Upper lobe of right lung (tissue), 1 donor: Measurements from ENCODE around the gene GABRG3. TPM values are rescaled to one million over a fixed set of nuclear protein-coding genes. Genes with fewer than 3 reads are reported as not detected.

ENCODE experiments used
- ATAC-seq: fragments of 200-7000 bp; cut with Tn5 transposase; one replicate; pipeline ENCODE4 v1.9.1; 2020; ENCODE audit warnings: mild to moderate bottlenecking, moderate library complexity
- DNase-seq: peaks from one replicate; pipeline ENCODE4 v3.0.0-alpha.2; 2020
- H3K27ac ChIP-seq: fragments of 200-600 bp; one replicate; pipeline ENCODE4 v1.8.0; 2022
- H3K27me3 ChIP-seq: fragments of 200-600 bp; one replicate; pipeline ENCODE4 v1.8.0; 2022; ENCODE audit warnings: mild to moderate bottlenecking
- H3K36me3 ChIP-seq: fragments of 200-600 bp; one replicate; pipeline ENCODE4 v1.8.0; 2022
- H3K4me1 ChIP-seq: fragments of 200-600 bp; one replicate; pipeline ENCODE4 v1.8.0; 2022
- H3K4me3 ChIP-seq: fragments of 200-600 bp; one replicate; pipeline ENCODE4 v1.8.0; 2022; ENCODE audit warnings: mild to moderate bottlenecking
- H3K9me3 ChIP-seq: fragments of 200-600 bp; one replicate; pipeline ENCODE4 v1.8.0; 2022
- intact Hi-C: fragments of 100-400 bp; cut with DNase I; formaldehyde crosslinking; loops from one replicate; pipeline ENCODE4 v1.11.0; 2022
- total RNA-seq: library from RNA; stranded (reverse); fragmentation: NEBNext Ultra II Directional; extraction: Animal tissue kit (Norgen Biotek cat#: 25700); gene quantifications from one replicate; pipeline ENCODE4 v1.2.1, GENCODE V29; 2021
- TF ChIP-seq, protein P1 (sequence below): fragments of 200-600 bp; IDR thresholded peaks from one replicate; pipeline ENCODE4 v1.8.0; 2022; ENCODE audit warnings: antibody characterized with exemption
- donor health status: DM: no; HTN: yes; CAD: no; lungs with severe emphysema.

The GABRG3 gene
- total RNA-seq, 1 donor from 2014 or later: not detected

DNA sequence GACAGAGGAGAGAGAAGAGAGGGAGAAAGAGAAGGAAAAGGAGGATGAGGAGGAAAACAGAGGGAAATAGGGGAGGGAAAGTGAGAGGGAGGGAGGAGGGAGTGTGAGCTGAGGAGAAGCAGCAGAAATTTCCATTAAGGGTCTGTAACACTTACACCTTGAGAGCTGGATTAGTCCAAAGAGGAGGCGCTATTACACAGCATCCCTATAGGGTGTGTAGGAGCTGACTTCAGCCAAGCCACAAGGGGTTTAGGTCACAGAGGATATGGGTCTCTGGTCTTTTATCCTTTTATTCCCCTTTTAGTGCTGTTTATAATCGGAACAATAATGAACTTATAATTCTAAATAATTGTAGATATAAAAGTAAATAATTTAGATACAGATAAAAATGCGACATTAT lies 230.4 kb downstream of the GABRG3 start:
- no peaks in the 10 kb centered on the region for H3K4me1 ChIP-seq
- DNase-seq (no peak), ATAC-seq (no peak)
- no peak overlapping the region for H3K27ac ChIP-seq
- no peak overlapping the region for H3K4me3 ChIP-seq
- peaks cover 3% of the 10 kb centered on the region for H3K9me3 ChIP-seq
- no peaks in the 10 kb centered on the region for H3K36me3 ChIP-seq
- TF ChIP-seq, protein P1, sequence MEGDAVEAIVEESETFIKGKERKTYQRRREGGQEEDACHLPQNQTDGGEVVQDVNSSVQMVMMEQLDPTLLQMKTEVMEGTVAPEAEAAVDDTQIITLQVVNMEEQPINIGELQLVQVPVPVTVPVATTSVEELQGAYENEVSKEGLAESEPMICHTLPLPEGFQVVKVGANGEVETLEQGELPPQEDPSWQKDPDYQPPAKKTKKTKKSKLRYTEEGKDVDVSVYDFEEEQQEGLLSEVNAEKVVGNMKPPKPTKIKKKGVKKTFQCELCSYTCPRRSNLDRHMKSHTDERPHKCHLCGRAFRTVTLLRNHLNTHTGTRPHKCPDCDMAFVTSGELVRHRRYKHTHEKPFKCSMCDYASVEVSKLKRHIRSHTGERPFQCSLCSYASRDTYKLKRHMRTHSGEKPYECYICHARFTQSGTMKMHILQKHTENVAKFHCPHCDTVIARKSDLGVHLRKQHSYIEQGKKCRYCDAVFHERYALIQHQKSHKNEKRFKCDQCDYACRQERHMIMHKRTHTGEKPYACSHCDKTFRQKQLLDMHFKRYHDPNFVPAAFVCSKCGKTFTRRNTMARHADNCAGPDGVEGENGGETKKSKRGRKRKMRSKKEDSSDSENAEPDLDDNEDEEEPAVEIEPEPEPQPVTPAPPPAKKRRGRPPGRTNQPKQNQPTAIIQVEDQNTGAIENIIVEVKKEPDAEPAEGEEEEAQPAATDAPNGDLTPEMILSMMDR: no peak
- intact Hi-C loops: no loop called here
- no peaks in the 10 kb centered on the region for H3K27me3 ChIP-seq

DNA sequence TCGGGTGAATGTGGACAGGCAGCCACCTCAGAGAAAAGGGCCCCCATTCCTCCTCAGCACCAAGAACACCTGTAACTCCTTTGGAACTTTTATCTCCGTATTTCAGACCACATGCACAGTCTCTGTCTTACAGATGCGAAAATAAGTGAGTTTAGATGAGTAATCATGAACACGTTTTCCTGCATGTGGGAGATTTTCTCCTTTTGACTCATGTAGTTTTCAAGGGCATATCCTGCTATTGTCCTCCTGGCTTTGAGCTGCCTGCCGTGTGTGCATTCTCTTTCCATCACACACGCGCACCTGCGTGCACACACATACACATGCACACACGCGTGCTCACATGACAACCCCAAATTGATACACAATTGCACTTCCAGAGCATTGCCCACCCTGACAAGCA lies 239.2 kb downstream of the GABRG3 start:
- ATAC-seq (no peak), DNase-seq (peak; percentile 27)
- Histone ChIP-seq H3K9me3 (no peaks in the 10 kb centered on the region), H3K4me3 (no peak overlapping the region), H3K36me3 (no peaks in the 10 kb centered on the region), H3K27ac (no peak overlapping the region), H3K27me3 (no peaks in the 10 kb centered on the region), H3K4me1 (no peaks in the 10 kb centered on the region)
- TF ChIP-seq, protein P1: no peak
- intact Hi-C loops: no loop called here

DNA sequence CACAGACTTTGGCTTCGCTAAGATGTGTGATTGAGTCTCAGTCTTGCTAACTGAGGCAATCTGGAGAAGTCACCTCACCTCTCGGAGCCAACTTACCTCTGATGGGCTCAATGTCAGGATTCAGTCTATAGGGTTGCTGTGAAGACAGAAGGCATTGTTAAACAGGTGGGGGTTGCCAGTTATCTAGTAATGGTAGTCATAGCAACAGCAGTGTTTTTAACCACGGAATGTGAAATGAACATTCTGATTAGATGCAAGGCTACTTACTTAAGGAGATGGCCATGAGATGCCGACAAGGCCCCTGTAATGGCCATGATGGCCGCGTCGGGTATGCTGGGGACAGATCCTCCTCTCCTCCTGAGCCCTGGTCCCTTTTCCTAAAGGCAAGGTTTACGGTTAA lies 243.1 kb downstream of the GABRG3 start:
- ATAC-seq (no peak), DNase-seq (no peak)
- Histone ChIP-seq H3K27me3 (no peaks in the 10 kb centered on the region), H3K9me3 (no peaks in the 10 kb centered on the region), H3K27ac (no peak overlapping the region), H3K4me3 (no peak overlapping the region), H3K36me3 (no peaks in the 10 kb centered on the region), H3K4me1 (no peaks in the 10 kb centered on the region)
- TF ChIP-seq, protein P1: no peak
- intact Hi-C loops: no loop called here

DNA sequence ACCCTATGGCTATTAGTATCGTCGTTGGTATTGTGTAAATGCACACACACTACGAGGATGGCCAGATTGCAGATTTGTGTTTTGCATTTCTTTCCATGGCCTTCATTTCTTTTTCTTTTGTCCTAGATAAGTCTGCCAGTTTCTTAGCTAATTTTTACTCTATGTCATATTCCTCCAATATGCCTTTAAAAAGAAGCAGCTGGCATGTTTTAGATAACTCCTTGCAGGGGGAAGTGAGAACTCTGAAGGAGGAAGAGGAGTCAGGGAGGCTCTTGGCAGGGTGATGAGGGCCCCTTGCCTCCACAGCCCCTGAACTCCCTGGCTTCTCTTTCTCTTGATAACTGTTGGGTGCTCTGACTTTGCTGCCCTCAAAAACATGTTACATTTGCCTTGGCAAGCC lies 244.0 kb downstream of the GABRG3 start:
- no peak overlapping the region for H3K4me3 ChIP-seq
- H3K36me3 ChIP-seq: no peaks in the 10 kb centered on the region
- intact Hi-C loops: no loop called here
- TF ChIP-seq, protein P1: no peak
- no peaks in the 10 kb centered on the region for H3K27me3 ChIP-seq
- H3K9me3 ChIP-seq: no peaks in the 10 kb centered on the region
- no peak for DNase-seq
- ATAC-seq: no peak
- H3K27ac ChIP-seq: no peak overlapping the region
- no peaks in the 10 kb centered on the region for H3K4me1 ChIP-seq

DNA sequence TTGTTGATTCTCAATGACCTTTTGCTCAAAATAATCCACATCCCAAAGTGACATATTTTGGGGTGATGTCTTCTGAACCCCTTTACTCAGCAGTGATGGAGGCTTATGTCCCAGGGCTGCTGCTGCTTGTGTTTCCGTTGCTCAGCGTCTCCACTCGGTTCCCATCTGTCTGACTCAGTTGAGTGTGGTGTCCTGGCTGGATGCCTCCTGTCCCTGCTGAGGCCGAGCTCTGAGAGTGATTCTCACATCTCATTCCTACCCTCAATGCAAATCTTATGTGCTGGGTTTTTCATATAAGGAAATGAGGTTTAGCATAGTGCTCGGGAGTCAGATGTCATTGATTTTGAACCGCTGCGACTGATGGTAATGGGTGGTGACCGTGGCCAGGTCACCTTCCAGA lies 247.4 kb downstream of the GABRG3 start:
- Histone ChIP-seq H3K9me3 (no peaks in the 10 kb centered on the region), H3K4me1 (no peaks in the 10 kb centered on the region), H3K27me3 (no peaks in the 10 kb centered on the region), H3K36me3 (no peaks in the 10 kb centered on the region), H3K27ac (no peak overlapping the region), H3K4me3 (no peak overlapping the region)
- intact Hi-C loops: no loop called here
- DNase-seq (no peak), ATAC-seq (no peak)
- TF ChIP-seq, protein P1: no peak

DNA sequence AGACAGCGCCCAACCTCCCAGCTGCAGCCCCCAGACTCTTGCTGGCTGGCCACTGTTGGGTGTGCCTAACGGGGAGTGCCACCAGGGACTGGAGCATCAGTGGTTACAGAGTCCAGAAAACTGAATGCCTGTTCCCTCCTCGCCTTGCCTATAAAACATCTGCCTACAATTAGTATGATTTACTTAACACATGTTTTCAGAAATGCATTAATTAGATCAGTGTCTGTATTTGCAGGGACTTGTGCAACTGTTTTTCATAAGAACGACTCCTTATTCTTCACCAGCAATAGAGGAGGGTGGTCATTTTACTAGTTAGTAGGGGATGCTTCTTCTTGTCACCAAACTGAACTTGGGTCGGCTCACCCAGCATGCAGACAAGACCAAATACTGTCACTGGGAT lies 248.7 kb downstream of the GABRG3 start:
- Histone ChIP-seq H3K36me3 (no peaks in the 10 kb centered on the region), H3K9me3 (no peaks in the 10 kb centered on the region), H3K27me3 (no peaks in the 10 kb centered on the region), H3K4me1 (no peaks in the 10 kb centered on the region), H3K27ac (no peak overlapping the region), H3K4me3 (no peak overlapping the region)
- DNase-seq: no peak
- ATAC-seq: no peak
- TF ChIP-seq, protein P1: no peak
- intact Hi-C loops: no loop called here
